DOHH2 (cell line): Measurements from ENCODE around the gene ATP13A2.

Experiments used
- CTCF ChIP-seq: fragments of 200-600 bp; sonication (generic); IDR thresholded peaks from one replicate; pipeline ENCODE4 v1.5.1; 2014; ENCODE audit warnings: antibody characterized with exemption, mild to moderate bottlenecking, low read depth, low read length; ENCODE audit not compliant: poor library complexity, severe bottlenecking
- EZH2phosphoT487 ChIP-seq: fragments of 200-600 bp; sonication (generic); IDR thresholded peaks from 2 replicates; pipeline ENCODE4 v1.6.1; 2017; ENCODE audit warnings: borderline replicate concordance, mild to moderate bottlenecking, antibody characterized with exemption, low read length, moderate library complexity, mixed read lengths

- TF ChIP-seq CTCF (no peak), EZH2phosphoT487 (no peak)
Observed at GRCh38 chr1:17013491-17014320, 2.0 kb upstream of the ATP13A2 start.
